HG03469 (cell line): ENCODE results near the gene DNAJC13.
"Not testable (repeated sequence)": the region's sequence is repeated elsewhere in the genome, so short reads cannot be mapped to it uniquely, and the experiment has no call there.

Experiments used
- ATAC-seq: cut with Tn5 transposase; IDR thresholded peaks from one replicate; pipeline ENCODE4 v1.9.1; 2021; ENCODE audit warnings: mild to moderate bottlenecking, moderate library complexity, moderate number of reproducible peaks; ENCODE audit not compliant: unreplicated experiment

Gene DNAJC13

GRCh38 chr3:132542577-132542976 lies 125.3 kb downstream of the DNAJC13 start:
- ATAC-seq: no peak

GRCh38 chr3:132543011-132543739 lies 125.9 kb downstream of the DNAJC13 start:
- ATAC-seq: no peak

- ATAC-seq: no peak
Measured at GRCh38 chr3:132544130-132544529, 126.8 kb downstream of the DNAJC13 start.

- no peak for ATAC-seq
Measured at GRCh38 chr3:132545471-132545870, 128.2 kb downstream of the DNAJC13 start.

- no peak for ATAC-seq
Measured at GRCh38 chr3:132549169-132549568, 131.9 kb downstream of the DNAJC13 start.

GRCh38 chr3:132549890-132550578 lies 132.7 kb downstream of the DNAJC13 start:
- peak; percentile 64 for ATAC-seq

GRCh38 chr3:132550579-132551305 lies 133.4 kb downstream of the DNAJC13 start:
- no peak for ATAC-seq

DNA sequence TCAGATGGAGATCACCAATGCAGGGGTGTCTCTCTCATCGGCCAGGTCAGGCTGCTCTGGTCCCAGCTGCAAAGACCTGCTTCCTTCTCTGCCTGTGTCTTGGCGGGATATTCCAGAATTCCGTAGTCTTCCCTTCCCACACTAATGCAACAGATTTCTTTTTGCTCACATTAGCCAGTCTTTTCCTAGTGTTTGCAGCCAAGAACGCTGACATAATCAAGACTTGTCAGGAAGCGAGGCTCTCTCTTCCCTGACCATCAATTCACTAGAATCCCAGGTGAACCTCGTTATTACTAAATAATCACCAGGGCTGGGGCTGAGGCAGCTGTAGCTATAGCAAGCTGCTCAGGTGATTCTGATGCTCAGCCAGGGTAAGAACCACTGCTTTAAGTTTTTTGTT lies 136.5 kb downstream of the DNAJC13 start:
- no peak for ATAC-seq

- no peak for ATAC-seq
Measured at GRCh38 chr3:132554437-132554836, 137.1 kb downstream of the DNAJC13 start.

DNA sequence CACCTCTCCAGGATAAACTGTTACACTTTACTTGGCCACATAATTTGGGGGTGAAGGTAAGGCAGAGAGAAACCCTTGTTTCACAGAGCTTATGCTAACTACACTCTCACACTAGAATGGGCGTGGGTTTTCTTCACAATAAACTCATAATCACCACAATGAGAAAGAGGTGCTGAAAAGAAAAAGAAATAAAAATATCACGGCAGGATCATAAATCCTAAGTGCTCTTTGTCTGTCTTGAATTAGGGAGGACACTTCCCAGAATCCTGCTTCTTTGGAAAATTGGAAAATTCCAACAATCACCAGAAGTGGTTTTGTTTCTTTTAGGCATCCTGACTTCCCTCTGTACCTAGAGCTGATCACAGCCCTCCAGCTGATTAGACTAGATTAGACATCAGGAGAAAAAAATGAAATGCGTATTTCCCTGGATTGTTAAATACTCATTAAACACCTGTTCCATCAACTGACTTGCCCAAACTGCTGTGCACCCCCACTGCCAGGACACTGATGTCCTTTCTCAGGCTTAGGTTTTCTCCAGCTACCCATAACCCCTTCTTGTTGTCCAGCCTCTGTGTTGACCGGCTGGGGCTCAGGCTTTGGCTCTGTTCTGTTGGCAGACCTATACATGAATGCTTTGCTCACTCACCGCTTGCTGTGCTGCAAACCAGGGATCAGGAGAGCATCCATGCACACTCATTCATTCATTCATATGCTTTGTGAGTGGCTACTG lies 138.2 kb downstream of the DNAJC13 start:
- ATAC-seq: no peak

- not testable (repeated sequence) for ATAC-seq
Measured at GRCh38 chr3:132556036-132556386, 138.7 kb downstream of the DNAJC13 start.

GRCh38 chr3:132556508-132557159 lies 139.3 kb downstream of the DNAJC13 start:
- ATAC-seq: no peak

DNA sequence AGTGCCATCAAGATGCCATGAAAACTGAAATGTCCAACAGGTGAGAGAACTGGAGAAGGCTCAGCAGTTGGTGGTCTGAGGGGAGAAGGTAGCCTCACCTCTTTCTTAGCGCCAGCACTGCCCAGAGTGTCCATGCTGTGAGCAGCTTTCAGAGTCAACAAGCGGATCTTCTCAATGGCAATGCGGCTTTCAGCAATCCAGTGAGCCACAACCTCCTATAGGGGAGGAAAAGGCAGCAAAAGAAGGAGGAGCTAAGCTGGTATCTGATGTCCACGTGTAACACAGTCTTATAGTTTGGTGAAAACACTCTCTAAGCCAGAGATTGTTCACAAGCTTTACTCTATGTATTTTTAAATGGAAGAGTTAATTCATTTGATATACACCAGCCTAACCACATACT lies 143.7 kb downstream of the DNAJC13 start:
- no peak for ATAC-seq

GRCh38 chr3:132563420-132564069 lies 146.2 kb downstream of the DNAJC13 start:
- no peak for ATAC-seq

GRCh38 chr3:132564070-132564465 lies 146.8 kb downstream of the DNAJC13 start:
- ATAC-seq: no peak

DNA sequence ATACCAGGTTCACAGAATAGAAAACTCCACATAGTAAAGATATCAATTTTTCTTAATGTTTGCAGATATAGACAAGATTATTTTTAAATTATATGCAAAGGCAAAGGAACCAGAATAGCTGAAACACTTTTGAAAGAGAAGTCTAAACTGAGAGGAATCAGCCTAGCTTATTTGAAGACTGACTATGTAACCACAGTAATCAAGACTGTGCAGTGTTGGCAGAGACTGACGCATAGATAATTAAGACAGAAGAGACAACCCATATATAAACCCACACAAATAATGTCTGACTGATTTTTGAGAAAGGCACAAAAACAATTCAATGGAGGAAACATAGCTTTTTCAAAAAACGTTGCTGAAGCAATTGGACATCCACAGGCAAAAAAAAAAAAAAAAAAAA lies 151.1 kb downstream of the DNAJC13 start:
- no peak for ATAC-seq

DNA sequence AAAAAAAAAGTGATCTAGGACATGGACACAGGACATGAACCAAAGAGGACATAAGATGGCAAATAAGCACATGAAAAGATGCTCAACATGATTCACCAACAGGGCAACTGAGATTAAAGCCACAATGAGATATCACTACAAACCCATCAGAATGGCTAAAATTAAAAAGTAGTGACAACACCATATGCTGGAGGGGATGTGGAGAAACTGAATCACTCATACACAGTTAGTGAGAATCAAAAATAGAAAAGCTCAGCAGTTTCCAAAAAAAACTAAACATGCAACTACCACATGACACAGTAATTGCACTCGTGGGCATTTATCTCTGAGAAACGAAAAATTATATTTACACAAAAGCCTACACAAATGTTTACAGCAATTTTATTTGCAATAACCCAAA lies 151.9 kb downstream of the DNAJC13 start:
- ATAC-seq: no peak

DNA sequence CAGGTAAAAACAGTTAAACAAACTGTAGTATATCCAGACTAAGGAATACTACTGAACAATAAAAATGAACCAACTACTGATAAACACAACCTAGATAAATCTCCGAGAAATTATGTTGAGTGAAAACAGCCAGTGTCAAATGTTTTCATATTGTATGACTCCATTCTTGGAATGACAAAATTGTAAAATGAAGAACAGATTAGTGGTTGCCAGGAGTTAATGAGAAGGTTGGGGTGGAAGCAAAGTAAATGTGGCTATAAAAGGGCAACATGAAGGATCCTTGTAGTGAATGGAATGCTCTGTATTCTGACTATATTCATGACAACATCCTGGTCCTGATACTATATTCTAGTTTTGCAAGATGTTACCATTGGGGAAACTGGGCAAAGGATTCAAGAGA lies 152.3 kb downstream of the DNAJC13 start:
- ATAC-seq: no peak

DNA sequence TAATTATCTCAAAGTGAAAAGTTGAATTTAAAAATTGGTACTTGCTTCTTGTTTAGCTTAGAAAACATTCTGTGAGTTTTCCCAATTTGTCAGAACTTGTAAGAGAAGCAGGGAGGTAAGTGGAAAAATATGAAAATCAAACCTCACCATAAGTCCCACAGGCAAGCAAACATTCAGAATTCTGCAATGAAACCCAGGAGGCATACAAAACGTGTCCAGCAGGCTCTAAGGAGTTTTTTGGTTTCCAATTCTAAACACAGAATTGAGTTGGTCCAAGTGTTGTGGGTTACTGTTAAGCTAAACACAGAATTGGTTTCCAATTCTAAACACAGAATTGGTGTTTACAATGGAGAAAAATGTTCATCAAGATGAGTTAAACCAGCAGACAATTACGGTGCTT lies 152.7 kb downstream of the DNAJC13 start:
- ATAC-seq: no peak

- no peak for ATAC-seq
Measured at GRCh38 chr3:132573797-132574211, 156.5 kb downstream of the DNAJC13 start.
